ENCODE data around the gene RYR2.

GRCh38 chr1:237235091-237235490 lies 193.1 kb downstream of the RYR2 start:
- no peak for TF ChIP-seq CTCF (IDR thresholded peaks at IDR 0.05)
- no peak for TF ChIP-seq EP300 (IDR thresholded peaks at IDR 0.05)
- no peak for TF ChIP-seq POLR2A (IDR thresholded peaks at IDR 0.05)
